Memory B cell (primary cell): ENCODE data around the gene STK39.

Experiments
- ATAC-seq: fragments of 150-1000 bp; cut with Tn5 transposase; 2 replicates; pipeline ENCODE4 v1.10.0; 2021; ENCODE audit warnings: low read depth, mild to moderate bottlenecking, moderate library complexity
- DNase-seq, 2 donors: peaks; one replicate each; pipeline ENCODE4 v3.0.0; 2022; ENCODE audit warnings: low spot score in 2 of 2
- H3K27ac Mint-ChIP-seq: one replicate; pipeline ENCODE4 v1.8.0; 2022; ENCODE audit warnings: mild to moderate bottlenecking, moderate library complexity, mixed read lengths
- H3K27me3 Mint-ChIP-seq: one replicate; pipeline ENCODE4 v1.8.0; 2022; ENCODE audit warnings: mixed read lengths
- H3K36me3 Mint-ChIP-seq: one replicate; pipeline ENCODE4 v1.8.0; 2022; ENCODE audit warnings: mild to moderate bottlenecking, mixed read lengths
- H3K4me1 Mint-ChIP-seq: one replicate; pipeline ENCODE4 v1.8.0; 2022; ENCODE audit warnings: mixed read lengths
- H3K4me3 Mint-ChIP-seq: one replicate; pipeline ENCODE4 v1.8.0; 2022; ENCODE audit warnings: mild to moderate bottlenecking, moderate library complexity, mixed read lengths
- H3K9me3 Mint-ChIP-seq: one replicate; pipeline ENCODE4 v1.8.0; 2022; ENCODE audit warnings: mixed read lengths

STK39 gene

DNA sequence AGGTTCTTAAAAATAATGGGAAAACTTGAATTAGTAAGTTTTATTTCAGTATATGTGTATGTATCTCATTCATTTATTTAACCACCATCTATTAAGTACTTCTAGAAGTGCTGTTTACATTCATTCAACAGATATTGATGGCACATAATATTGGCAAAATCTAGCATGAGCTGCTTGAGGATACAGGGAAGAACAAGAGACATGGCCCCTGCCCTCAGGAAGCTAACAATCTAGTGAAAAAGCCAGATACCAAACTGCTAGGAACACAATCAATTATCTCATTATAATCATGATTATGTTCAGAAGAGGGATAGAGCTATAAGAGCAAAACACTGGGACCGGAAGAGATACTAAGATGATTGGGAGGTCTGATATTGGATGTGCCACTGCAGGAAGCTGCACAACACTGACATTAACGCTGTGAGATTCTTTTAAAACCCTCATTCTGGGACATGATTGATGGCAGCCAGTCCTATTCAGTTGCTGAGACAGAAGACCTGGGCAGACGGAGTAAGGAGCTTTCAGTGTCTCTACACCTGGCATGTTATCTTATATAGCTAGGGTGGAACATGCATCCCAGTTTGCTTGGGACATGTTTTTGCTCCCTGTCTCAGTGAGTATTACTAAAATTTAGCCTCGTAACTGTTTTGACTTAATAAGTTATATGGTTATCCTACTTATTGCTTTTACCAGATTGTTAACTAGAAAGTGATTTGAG is 314.1 kb downstream of the STK39 start:
- Mint-ChIP-seq H3K4me3 (no peak overlapping the region), H3K27me3 (no peaks in the 10 kb centered on the region), H3K4me1 (no peaks in the 10 kb centered on the region), H3K36me3 (no peaks in the 10 kb centered on the region), H3K9me3 (peaks cover 3% of the 10 kb centered on the region), H3K27ac (no peak overlapping the region)
- DNase-seq (no peak), ATAC-seq (no peak)

DNA sequence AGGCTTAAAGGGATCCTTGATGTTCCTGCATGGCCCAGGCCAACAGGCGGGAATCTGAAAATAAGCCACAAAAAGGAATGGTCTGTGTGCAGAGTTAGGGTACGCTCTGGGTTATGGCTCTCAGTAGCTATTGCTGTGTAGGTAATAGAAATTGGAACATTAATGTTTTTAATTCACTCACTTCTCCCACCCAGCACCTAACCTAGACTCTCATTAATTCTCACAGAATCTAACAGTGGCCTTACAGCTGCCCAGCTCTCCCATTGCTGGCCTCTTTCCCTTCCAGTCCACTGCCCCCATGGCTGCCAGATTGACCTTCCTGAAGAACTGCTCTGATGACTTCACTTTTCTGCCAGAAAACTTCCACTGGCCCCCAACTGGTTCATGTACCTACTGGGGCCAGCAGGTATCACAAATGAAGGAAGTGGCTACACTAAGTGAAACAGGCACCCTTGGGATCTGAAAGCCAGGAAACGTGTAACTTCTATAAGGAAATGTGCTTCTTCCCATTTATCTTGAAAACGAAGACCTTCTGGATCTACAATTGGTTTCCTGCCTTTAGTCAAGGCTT is 315.2 kb downstream of the STK39 start:
- no peak overlapping the region for H3K4me3 Mint-ChIP-seq
- H3K27me3 Mint-ChIP-seq = no peaks in the 10 kb centered on the region
- DNase-seq (no peak), ATAC-seq (no peak)
- no peaks in the 10 kb centered on the region for H3K4me1 Mint-ChIP-seq
- no peaks in the 10 kb centered on the region for H3K36me3 Mint-ChIP-seq
- H3K27ac Mint-ChIP-seq = no peak overlapping the region
- H3K9me3 Mint-ChIP-seq = peaks cover 3% of the 10 kb centered on the region

DNA sequence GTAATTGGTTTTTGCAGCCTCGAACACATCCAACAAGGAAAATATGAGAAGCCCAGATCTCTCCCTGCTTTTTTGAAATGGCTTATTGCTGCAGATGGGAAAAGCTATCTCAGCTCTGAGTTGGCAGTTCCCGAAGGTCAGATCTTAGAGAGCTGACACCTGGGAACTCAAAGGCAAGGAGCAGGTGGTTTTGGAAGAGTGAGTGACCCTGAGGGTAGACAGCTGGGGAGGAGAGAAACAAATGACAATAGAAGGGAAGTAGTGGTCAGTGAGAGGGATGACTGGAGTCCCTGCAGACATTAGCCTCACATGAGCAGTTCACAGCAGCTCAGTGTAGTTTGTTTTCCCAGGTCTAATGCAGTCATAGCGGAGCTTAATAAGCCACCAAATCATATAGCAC is 317.9 kb downstream of the STK39 start:
- H3K9me3 Mint-ChIP-seq = no peaks in the 10 kb centered on the region
- no peaks in the 10 kb centered on the region for H3K27me3 Mint-ChIP-seq
- H3K27ac Mint-ChIP-seq = no peak overlapping the region
- ATAC-seq (no peak), DNase-seq (no peak)
- no peaks in the 10 kb centered on the region for H3K4me1 Mint-ChIP-seq
- no peak overlapping the region for H3K4me3 Mint-ChIP-seq
- no peaks in the 10 kb centered on the region for H3K36me3 Mint-ChIP-seq

DNA sequence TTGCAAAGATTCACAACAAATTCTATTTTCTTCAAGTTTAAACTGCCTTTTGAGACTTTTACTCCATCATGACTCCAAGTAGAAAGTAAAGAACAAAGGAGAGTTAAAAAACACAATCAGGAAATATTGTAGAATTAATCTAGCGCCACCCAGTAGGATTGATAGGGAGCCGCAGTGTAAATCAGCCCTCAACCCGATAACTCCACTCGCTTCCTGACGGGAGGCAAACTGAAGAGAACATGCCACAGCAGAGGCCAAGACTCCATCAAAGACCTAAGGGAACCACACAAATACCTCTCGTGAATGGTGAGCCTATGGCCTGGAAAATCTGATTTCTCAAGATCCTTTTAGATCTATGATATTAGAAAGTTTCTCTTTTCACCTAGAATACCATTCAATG is 319.0 kb downstream of the STK39 start:
- H3K27me3 Mint-ChIP-seq = no peaks in the 10 kb centered on the region
- DNase-seq = no peak
- H3K36me3 Mint-ChIP-seq = no peaks in the 10 kb centered on the region
- H3K4me3 Mint-ChIP-seq = no peak overlapping the region
- no peak for ATAC-seq
- H3K4me1 Mint-ChIP-seq = no peaks in the 10 kb centered on the region
- H3K9me3 Mint-ChIP-seq = no peaks in the 10 kb centered on the region
- H3K27ac Mint-ChIP-seq = no peak overlapping the region

DNA sequence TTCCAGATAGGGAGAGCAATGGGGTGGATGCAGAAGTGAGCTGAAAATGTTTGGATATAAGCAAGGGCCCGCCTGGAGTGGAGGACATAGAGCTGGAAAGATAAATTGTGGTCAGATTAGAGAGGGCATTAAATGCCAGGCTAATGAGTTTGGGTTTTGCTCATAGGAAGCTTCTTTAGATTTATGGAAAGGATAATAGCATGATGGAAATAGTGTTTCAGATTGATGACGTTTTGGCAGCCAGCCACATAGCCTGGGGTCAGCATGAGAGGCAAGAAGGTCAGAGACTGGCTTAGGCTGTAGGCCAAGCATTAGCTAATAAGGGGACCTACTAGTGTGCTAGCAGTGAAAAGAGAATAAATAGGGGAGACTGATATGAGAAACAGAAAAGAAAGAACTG is 321.6 kb downstream of the STK39 start:
- Mint-ChIP-seq H3K4me1 (no peaks in the 10 kb centered on the region), H3K36me3 (no peaks in the 10 kb centered on the region), H3K9me3 (no peaks in the 10 kb centered on the region), H3K4me3 (no peak overlapping the region), H3K27ac (no peak overlapping the region), H3K27me3 (no peaks in the 10 kb centered on the region)
- DNase-seq = no peak
- no peak for ATAC-seq

DNA sequence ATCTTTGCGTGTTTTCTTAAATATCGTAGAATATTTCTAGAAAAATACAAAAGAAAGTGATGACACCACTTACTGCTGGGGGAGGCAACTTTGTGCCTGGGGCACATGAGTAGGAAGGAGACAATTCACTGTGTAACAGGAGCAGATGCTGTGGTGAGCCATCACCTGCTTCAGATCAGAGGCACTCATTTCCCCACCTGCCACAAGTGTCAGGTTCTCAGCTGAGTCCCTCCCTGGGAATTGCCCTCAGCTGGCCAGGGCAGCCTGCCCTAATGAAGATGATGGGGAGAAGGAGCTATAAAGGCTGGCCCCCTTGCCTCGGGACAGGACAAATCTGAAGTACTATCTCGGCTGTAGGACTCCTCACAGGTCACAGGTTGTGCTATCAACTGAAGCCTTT is 322.8 kb downstream of the STK39 start:
- DNase-seq (no peak), ATAC-seq (no peak)
- no peak overlapping the region for H3K27ac Mint-ChIP-seq
- no peak overlapping the region for H3K4me3 Mint-ChIP-seq
- no peaks in the 10 kb centered on the region for H3K27me3 Mint-ChIP-seq
- no peaks in the 10 kb centered on the region for H3K36me3 Mint-ChIP-seq
- no peaks in the 10 kb centered on the region for H3K9me3 Mint-ChIP-seq
- no peaks in the 10 kb centered on the region for H3K4me1 Mint-ChIP-seq

DNA sequence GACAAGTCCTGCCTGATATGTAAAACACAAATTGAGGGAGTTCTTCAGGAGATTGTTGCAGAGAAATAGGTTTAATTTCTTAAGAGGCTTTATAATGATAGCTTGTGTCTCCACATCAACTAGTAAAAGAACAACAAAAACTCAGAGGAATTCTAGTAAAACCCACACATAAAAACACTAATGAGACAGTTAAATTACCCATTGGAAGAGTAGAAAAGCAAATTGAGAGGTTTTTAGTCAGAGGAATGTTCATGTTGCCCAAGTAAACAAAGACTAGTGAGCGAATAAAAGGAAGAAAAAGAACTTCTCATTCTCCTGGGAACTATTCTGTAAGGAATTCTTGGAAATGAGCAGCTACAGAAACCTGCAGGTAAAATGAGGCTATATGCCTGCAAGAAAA is 330.6 kb downstream of the STK39 start:
- H3K36me3 Mint-ChIP-seq = no peaks in the 10 kb centered on the region
- ATAC-seq = no peak
- H3K4me1 Mint-ChIP-seq = no peaks in the 10 kb centered on the region
- H3K27me3 Mint-ChIP-seq = peaks cover 5% of the 10 kb centered on the region
- no peak for DNase-seq
- H3K9me3 Mint-ChIP-seq = no peaks in the 10 kb centered on the region
- H3K27ac Mint-ChIP-seq = no peak overlapping the region
- no peak overlapping the region for H3K4me3 Mint-ChIP-seq

DNA sequence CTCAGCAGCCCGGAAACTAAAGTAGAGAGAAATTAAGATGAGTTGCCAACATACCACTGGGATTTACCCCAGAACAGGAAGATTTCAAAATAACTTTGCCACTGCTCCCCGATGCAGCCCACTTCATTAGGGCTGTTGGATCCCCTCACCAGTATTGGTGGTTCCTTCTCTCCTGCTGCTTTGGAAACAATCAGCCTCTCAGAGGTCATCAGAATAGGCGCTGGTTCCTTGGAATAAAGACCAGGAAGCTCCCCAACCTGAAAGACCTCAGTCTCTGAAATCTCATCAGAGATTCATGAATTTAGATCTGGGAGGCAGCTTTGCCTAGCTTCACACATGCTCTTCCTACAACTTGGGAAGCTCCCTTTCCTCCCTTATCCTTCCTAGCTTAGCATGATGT is 332.4 kb downstream of the STK39 start:
- DNase-seq (no peak), ATAC-seq (no peak)
- Mint-ChIP-seq H3K36me3 (no peaks in the 10 kb centered on the region), H3K27ac (no peak overlapping the region), H3K4me3 (no peak overlapping the region), H3K9me3 (no peaks in the 10 kb centered on the region), H3K27me3 (peaks cover 6% of the 10 kb centered on the region), H3K4me1 (no peaks in the 10 kb centered on the region)

DNA sequence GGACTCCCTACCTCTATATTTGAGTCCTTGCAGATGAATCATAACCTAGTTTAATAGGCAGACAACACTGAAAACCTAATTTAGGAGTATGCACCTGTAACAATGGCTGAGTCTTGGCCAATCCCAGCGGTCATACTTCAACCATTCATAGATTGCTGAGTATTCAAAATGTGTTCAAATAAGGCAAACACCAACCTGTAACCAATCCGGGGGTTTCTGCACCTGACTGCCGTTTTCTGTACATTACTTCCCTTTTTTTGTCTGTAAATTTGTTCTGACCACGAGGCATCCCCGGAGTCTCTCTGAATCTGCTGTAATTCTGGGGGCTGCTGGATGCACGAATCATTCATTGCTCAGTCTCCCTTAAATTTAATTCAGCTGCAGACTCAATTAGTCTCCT is 338.6 kb downstream of the STK39 start:
- Mint-ChIP-seq H3K4me3 (no peak overlapping the region), H3K4me1 (peaks cover 8% of the 10 kb centered on the region), H3K9me3 (no peaks in the 10 kb centered on the region), H3K27ac (no peak overlapping the region), H3K36me3 (no peaks in the 10 kb centered on the region), H3K27me3 (peaks cover 8% of the 10 kb centered on the region)
- DNase-seq (no peak), ATAC-seq (no peak)

DNA sequence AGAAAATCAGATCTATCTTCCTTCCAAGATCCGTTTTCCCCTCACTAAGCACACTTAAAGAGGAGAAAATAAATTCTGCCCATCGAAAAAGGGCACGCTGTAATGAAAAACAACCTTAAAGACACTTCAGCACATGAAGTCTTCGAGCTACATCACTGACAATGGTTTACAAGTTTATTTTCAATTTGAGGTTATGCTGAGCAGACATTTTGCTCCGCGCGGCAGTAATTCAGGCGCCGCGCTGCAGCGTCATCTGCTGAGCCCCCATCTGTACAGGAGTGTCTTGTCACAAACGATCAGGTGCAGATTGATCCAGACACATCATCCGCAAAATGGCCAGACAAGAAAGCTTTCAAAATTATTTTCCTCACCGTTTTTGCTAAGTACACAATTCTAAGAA is 341.7 kb downstream of the STK39 start:
- no peaks in the 10 kb centered on the region for H3K36me3 Mint-ChIP-seq
- no peak overlapping the region for H3K4me3 Mint-ChIP-seq
- ATAC-seq (no peak), DNase-seq (no peak)
- H3K27me3 Mint-ChIP-seq = peaks cover 9% of the 10 kb centered on the region
- no peaks in the 10 kb centered on the region for H3K9me3 Mint-ChIP-seq
- H3K27ac Mint-ChIP-seq = no peak overlapping the region
- peaks cover 8% of the 10 kb centered on the region for H3K4me1 Mint-ChIP-seq
